Urothelium cell line (cell line): Measurements from ENCODE around the gene TEX48.

Source experiments
- DNase-seq: peaks from one replicate; pipeline ENCODE4 v3.0.0; 2011; ENCODE audit warnings: low spot score, mixed read lengths
- FAIRE-seq: peaks from 2 replicates; lab custom pipeline; 2011; peaks lifted over from hg19 to GRCh38; lab: Jason Lieb, UNC

Gene TEX48

GRCh38 chr9:114694146-114694545 lies 12.2 kb upstream of the TEX48 start:
- peak; percentile 41 for DNase-seq
- FAIRE-seq: no peak

DNA sequence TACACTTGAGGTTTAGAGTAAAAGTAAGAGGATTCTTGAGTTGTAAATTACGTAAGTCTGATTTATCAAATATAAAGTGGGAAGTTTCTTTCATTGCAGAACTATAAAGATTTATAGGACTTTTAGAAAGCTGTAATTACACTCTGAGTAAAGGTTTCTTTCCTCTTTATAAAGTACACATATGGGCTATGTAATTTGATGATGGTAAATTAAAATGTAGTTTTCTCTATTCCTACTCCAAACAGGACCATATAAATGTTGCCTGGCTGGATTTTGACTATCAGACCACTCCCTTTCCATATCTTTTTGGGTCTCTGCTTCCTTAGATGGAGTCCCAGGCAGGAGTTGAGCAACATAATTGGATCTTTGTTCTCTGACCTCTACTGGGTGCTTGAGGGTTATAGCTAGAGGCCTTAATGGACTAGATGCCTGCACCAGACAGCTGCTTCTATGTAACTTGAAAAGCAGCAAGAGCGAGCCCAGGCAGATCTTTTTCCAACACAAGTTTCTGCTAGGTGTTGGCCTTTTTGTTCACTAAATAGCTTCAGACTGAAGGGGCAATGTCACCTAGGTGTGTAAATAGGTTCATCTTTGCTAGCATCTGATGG lies 11.4 kb upstream of the TEX48 start:
- no peak for DNase-seq
- no peak for FAIRE-seq

DNA sequence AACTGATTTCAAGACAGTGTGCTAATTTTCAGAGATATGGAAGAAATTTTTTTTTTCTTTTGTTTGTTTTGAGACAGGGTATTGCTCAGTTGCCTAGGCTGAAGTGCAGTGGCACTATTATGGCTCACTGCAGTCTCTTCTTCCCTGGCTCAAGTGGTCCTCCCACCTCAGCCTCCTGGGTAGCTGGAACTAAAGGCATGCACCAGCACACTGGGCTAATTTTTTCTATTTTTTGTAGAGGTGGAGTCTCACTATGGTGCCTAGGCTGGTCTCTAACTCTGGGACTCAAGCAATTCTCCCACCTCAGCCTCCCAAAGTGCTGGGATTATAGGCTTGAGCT lies 9.9 kb upstream of the TEX48 start:
- DNase-seq: no peak
- no peak for FAIRE-seq

GRCh38 chr9:114691046-114691955 lies 9.3 kb upstream of the TEX48 start:
- DNase-seq (peak; percentile 81), FAIRE-seq (no peak)

DNA sequence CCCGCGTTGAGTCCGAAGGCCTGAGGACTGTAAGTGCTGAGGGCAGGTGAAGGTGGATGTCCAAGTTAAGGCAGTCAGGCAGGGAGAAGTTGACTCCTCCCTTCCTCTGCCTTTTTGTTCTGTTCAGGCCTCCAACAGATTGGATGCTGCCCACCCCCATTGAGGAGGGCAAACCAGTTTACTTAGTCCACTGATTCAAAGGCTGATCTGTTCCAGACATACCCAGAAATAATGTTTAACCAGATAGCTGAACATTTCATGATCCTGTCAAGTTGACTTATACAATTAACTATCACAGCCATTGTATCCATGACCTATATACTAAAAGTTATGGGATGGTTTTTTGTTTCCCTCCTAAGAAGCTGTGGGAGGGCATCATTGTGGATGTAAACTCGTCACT lies 8.3 kb upstream of the TEX48 start:
- no peak for FAIRE-seq
- no peak for DNase-seq

DNA sequence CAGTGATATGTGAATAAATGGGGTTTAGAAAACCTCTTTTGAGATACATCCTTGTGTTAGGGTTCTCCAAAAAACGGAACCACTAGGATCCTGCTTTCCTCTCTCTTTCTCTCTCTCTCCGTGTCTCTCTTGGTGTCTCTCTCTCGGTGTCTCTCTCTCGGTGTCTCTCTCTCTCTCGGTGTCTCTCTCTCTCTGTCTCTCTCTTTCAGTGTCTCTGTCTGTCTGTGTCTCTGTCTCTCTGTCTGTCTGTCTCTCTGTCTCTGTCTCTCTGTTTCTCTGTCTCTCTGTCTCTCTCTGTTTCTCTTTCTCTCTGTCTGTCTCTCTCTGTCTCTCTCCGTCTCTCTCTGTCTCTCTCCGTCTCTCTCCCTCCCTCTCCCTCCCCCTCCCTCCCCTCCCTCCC lies 7.8 kb upstream of the TEX48 start:
- DNase-seq (no peak), FAIRE-seq (no peak)

DNA sequence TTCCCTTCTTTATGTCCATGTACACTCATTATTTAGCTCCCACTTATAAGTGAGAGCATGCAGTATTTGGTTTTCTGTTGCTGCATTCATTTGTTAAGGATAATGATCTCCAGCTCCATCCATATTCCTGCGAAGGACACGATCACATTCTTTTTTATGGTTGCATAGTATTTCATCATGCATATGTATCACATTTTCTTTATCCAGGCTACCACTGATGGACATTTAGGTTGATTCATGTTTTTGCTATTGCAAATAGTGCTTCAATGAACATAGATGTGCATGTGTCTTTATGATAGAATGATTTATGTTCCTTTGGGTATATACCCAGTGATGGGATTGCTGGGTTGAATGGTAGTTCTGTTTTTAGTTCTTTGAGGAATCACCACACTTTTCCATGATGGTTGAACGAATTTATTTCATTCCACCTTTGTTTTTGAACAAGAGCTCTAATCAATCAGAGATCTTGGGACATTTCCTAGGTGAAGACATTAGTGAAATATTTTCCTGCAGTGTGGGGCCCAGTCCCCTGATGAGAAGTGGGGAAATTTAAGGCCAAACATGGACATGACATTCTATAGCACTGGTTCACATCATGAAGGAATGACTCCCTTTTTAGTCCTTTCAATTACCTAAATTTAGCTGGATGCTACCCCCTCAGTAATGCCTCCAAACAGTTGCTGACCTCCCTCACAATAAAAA lies 7.1 kb upstream of the TEX48 start:
- DNase-seq: no peak
- no peak for FAIRE-seq

GRCh38 chr9:114688379-114688778 lies 6.4 kb upstream of the TEX48 start:
- FAIRE-seq: no peak
- DNase-seq: no peak

DNA sequence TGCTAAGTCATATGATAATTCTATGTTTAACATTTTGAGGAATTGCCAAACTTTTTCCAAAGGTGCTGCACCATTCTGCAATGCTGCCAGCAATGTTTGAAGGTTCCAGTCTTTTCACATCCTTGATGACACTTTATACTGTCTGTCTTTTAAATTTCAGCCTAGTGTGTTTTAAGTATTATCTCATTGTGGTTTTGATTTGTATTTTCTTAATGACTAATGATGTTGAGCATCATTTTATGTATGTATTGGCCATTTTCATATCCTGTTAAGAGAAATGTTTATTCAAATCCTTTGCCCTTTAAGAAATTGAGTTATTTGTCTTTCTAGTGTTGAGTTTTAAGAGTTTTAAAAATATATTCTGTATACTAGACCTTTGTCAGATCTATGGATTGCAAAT lies 5.0 kb upstream of the TEX48 start:
- no peak for DNase-seq
- no peak for FAIRE-seq

GRCh38 chr9:114685951-114686350 lies 4.0 kb upstream of the TEX48 start:
- DNase-seq (no peak), FAIRE-seq (no peak)

DNA sequence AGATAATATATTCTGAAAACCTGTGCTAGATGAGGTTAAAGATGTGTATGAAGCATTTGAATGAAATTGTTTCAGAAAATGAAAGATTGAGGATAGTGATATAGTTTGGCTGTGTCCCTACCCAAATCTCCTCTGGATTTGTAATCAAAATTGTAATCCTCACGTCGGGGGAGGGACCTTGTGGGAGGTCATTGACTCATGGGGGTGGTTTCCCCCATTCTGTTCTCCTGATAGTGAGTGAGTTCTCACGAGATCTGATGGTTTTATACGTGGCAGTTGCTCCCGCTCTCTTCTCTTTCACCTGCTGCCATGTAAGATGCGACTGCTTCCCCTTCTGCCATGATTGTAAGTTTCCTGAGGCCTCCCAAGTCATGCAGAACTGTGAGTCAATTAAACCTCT lies 2.0 kb upstream of the TEX48 start:
- DNase-seq (no peak), FAIRE-seq (no peak)

- no peak for FAIRE-seq
Measured at GRCh38 chr9:114682846-114683245, 854 bp upstream of the TEX48 start.

GRCh38 chr9:114680259-114681001 lies 1.6 kb downstream of the TEX48 start:
- no peak for FAIRE-seq
- DNase-seq: no peak

More at GRCh38 chr9:114682846-114683245, 854 bp upstream of the TEX48 start:
- peak; percentile 31 for DNase-seq

GRCh38 chr9:114678795-114679194 lies 3.2 kb downstream of the TEX48 start:
- FAIRE-seq (no peak), DNase-seq (no peak)

GRCh38 chr9:114678130-114678529 lies 3.9 kb downstream of the TEX48 start:
- FAIRE-seq (no peak), DNase-seq (no peak)

DNA sequence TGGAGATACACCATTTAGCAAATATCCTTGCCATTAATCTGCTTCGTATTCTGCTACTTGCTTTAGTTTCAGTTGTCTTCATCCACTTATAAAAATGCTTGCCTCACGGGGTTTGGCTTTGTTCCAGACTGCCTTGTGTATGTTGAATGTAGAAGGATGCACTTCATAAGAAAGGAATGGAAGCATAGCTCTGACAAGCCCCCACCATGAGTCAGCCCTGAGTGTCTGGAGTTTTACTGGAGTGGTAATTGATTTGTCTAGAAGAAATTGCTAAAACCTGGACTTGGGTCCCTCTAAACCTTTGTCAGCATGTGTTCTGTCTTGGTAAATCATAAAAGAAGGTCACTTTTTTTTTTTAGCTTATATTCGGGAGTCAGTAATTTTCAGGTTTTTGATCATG lies 4.6 kb downstream of the TEX48 start:
- FAIRE-seq: no peak
- DNase-seq: peak; percentile 85

- FAIRE-seq: no peak
- no peak for DNase-seq
Measured at GRCh38 chr9:114676901-114677300, 5.1 kb downstream of the TEX48 start.

GRCh38 chr9:114674798-114675540 lies 7.0 kb downstream of the TEX48 start:
- no peak for FAIRE-seq
- DNase-seq: no peak

GRCh38 chr9:114674076-114674797 lies 7.8 kb downstream of the TEX48 start:
- DNase-seq (no peak), FAIRE-seq (no peak)

GRCh38 chr9:114671605-114672004 lies 10.4 kb downstream of the TEX48 start:
- FAIRE-seq (no peak), DNase-seq (no peak)
